Stimulated activated CD4-positive, alpha-beta T cell treated with anti-CD3 and anti-CD28 coated beads, Interleukin-1b, Interleukin-23, amount 100 ng/mL, for 1 hour (primary cell): Measurements from ENCODE around the gene NAA80.

Experiments
- DNase-seq, 2 donors: peaks; one replicate each; pipeline ENCODE4 v3.0.0-alpha.2; 2020; ENCODE audit warnings: low read depth in 2 of 2

The NAA80 gene

GRCh38 chr3:50327943-50328691, 28.9 kb upstream of the NAA80 start, which contains the start of gene TUSC2:
Gene TUSC2 (minus strand): TSS chr3:50328223. CDS start chr3:50328099, 124 bp downstream.
- DNase-seq = peak; percentile 82 to 83

DNA sequence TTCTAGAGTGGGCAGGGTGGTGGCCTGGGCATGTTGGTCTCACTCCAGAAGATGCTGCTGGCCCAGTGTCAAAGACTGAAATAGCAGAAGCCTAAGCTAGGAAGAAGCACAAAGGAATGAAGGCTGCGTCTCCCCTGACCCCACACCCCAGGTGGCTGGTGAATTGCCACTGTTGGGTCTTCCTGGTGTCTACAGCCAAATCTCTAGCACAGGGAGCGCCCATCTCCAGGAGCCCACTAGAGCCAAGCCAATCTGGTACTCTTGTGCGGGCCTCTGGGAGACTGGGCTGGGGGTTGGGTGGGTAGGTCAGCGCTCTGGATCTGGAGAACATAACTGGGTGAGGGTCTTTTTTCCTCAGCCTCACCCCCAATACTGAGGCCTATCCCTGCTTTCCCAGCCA, 27.9 kb upstream of the NAA80 start:
- DNase-seq = no peak

DNA sequence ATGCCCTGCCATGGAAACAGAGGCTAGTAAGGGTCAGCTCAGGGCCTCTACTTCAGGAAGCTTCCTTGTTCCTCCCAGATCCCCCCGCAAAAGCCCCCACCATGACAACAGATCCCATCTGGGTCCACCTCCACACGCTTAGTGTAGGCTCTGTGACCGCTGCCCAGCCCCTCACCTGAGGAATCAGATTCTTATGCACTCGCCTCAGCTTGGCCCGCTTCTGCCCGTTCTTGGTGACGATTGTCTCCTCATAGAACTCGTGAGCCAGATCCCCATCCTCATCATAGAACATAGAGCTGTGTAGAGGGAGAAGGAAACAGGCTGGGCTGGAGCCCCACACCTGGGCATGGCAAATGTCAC, 27.0 kb upstream of the NAA80 start:
- no peak for DNase-seq

- DNase-seq = no peak
These were observed 26.4 kb upstream of the NAA80 start for GRCh38 chr3:50325497-50326181.

- no peak for DNase-seq
These were observed 25.9 kb upstream of the NAA80 start for GRCh38 chr3:50325113-50325480.

GRCh38 chr3:50324351-50325112, 25.3 kb upstream of the NAA80 start:
- DNase-seq = no peak

- no peak for DNase-seq
These were observed 24.5 kb upstream of the NAA80 start for GRCh38 chr3:50323614-50324199.

GRCh38 chr3:50323092-50323600, 23.9 kb upstream of the NAA80 start:
- DNase-seq = no peak

- no peak for DNase-seq
These were observed 23.3 kb upstream of the NAA80 start, which contains the start of gene HYAL2 for GRCh38 chr3:50322386-50323091. Gene HYAL2 (minus strand): TSS chr3:50322745. CDS start chr3:50320489, 2,256 bp downstream.

- DNase-seq = no peak
These were observed 22.8 kb upstream of the NAA80 start for GRCh38 chr3:50322115-50322385.

DNA sequence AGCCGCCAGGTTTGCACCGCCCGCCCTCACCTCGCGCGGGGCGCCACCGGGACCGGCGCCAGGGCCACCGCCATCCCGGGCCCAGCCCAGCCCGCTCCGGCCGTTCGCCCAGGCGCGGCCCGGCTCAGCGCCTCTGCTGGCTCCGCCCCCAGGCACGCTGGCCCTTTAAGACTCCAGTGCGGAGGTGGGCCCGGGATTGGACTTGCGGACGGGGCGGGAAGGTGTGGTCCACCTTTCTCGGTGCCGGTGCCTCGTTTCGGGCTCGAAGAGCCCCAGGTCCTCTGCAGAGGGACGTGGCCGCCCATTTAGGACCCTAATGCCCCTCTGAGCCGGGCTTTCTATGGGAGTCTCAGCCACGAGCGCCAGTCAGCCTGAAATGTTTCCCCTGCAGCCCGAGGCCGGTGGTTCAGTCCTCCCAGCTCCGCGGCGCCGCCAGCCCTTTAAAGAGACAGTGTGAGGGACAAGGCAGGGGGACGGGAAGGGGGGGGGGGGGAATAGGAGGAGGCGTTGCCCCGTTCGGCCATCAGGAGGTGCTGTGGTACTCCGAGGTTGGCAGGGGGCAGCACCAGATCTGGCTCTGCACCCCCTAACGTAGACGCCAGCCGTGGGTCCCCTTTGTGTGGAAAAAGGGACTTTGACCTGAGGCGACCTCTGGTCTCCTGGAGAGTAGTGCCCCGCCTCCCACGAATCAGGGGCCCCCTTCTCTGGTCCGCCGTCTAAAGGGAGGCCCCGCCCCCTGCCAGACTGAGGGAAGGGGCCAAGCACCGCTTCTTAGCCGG, 22.3 kb upstream of the NAA80 start:
- peak; percentile 42 to 68 for DNase-seq

DNA sequence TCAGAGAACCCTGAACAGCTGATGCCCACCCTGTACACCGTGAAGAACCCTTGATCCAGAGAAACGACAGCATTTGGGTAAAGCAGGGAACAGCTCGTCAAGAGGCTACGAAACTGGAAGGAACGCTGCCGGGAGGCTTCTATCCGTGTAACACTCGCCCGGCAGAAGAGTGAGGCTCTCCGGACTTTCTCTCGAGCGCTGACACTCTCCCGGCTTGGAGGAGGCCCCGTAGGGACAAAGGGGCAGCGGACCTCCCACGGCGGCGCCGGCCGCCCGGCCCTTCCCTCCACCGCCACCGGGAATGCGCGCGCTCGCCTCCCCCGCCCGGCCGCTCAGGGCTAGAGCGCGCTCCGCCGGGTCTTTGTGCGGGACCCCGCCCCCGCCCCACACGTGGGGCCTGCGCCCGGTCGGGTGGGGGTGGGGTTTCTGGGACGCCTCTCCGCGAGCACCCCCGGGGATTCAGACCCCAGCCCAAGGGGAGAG, 21.7 kb upstream of the NAA80 start:
- DNase-seq = no peak

- no peak for DNase-seq
These were observed 20.9 kb upstream of the NAA80 start for GRCh38 chr3:50319894-50320625.

GRCh38 chr3:50319181-50319893, 20.1 kb upstream of the NAA80 start:
- DNase-seq = no peak

GRCh38 chr3:50318615-50319014, 19.4 kb upstream of the NAA80 start:
- DNase-seq = no peak

- no peak for DNase-seq
These were observed 19.0 kb upstream of the NAA80 start for GRCh38 chr3:50318163-50318562.

GRCh38 chr3:50317300-50317699, 18.1 kb upstream of the NAA80 start:
- no peak for DNase-seq

DNA sequence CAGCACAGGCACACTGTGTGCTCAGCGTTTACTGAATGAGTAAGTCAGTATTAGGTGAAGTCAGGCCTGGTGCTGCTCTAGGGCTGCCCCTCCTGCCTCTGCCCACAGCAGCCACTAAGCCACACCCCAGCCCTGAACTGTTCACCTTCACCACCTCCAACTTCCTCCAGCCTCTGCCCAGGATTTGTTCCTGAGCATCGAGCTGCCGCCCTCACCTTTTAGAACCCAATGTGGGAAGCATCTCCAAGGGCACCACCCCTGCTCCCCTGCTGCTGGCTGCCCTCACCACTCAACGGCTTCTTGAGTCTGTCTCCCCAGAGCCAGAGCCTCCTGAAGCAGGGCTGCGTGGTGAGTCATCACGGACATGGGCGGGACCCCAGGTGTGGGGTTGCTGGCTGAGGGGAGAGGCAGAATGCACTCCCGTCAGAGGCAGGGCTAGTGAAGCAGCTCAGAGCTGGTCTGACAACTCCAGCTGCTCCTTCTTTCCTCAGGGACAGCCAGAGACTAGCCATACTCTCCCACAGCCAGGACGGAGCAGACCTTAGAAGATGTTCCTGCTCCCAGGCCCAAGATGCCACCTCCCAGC, 17.5 kb upstream of the NAA80 start:
- DNase-seq = peak in 1 of 2 donors; percentile 37

DNA sequence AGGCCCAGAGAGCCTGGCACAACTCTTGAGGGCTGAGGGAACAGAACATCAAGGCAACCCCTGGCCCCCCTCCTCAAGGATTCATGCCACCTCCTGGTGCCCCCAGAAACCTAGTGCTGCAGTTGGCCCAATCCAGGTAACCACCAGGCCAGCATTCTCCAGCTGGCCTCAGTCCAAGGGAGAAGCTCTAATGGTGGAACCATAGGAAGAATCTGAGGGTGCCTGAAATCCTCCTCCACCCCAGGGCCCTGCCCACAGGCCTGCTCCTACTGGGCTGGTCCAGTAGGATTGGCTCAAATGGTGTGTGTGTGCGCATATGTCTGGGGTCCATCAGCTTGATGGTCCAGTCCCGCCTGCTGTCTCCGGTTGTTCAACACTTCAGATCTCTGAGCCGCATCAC, 15.6 kb upstream of the NAA80 start:
- no peak for DNase-seq
